NCI-H82 (cell line): ENCODE results near the gene USP7.

Experiments used
- DNase-seq: peaks from one replicate; lab custom pipeline; 2025; lab: John Stamatoyannopoulos, UW

Gene USP7

DNA sequence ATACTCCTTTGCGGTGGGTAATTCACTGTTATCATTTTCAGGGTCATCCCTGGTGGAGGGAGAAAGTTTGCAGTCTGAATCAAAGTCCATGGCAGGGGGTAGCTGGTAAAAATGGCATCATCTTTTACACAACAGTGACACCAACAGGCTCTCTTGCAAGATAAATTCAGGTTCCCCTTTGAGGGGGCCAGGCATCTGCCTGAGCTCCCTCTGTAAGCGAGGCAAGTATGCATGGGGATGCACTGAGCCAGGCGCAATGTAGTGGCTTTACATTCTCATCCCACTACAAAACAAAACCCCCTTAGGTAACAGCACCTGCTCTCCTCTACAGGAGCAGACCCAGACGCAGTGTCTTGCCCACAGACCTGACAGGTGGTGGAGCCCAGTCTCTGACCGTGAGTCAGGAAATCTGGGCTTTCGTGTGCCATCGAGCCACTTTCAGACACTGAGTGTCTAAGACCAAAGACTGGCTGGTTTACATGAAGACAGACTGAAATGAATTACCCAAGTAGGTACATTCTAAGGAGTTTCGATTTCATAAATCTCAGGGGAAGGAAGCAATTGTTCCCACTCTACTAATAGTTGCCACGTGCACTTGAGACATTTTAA is 63.9 kb downstream of the USP7 start:
- DNase-seq: no peak

DNA sequence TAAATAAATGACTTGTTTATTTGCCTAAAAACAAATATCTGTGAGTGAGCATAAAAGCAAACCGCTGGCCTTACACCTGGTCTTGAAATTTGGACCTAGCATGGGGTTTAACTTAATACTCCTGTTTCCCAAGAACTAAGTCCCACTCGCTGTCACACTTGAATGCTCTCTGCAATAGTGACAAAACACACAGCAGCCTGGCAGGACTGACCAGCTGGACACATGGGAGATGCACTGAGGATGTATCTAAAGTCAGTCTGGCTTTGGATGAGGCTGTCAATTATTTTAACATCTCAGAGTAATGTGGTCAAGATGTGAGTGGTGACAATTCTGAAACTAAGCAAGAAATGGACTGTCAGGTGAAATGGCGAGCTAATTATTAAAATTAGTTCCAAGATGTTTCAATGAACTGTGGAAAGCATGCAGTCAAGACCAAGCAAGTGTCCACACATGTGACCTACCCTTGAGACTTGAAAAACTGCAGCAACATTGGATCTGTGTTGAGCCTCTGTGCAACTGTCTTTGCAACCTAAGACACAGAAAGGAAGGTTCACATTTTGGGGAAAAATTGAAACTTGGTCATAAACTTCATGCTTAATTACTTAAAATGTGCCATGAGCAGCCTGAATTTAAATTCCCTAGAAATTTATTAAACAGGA is 64.9 kb downstream of the USP7 start:
- DNase-seq: no peak

DNA sequence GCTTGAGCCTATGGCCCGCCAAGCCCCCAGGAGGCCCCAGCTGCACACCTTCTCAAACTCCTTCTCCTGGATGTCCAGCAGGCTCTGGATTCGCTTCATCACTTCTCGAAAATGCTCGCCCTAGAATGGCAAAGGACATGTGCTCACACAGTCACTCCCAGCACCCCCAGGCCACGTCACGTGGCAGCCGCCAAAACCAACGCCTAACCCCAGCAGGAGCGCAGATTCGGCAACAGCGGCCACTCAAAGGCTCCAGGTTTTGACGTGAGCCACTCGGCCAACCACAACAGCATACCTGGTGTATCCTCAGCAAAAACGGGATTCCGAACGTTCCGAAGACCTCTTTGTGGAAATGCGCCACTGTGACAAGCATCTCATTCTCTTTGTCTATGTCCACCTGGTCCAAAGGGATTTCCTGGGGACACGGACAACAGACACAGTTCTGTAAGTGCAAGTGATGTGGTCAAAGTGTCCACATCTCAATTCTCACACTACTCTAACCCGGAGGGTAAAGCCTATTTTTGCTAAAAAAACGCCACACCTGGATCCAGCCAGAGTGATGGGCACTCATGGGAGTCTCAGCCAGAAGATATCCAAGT is 68.9 kb downstream of the USP7 start:
- DNase-seq: no peak

DNA sequence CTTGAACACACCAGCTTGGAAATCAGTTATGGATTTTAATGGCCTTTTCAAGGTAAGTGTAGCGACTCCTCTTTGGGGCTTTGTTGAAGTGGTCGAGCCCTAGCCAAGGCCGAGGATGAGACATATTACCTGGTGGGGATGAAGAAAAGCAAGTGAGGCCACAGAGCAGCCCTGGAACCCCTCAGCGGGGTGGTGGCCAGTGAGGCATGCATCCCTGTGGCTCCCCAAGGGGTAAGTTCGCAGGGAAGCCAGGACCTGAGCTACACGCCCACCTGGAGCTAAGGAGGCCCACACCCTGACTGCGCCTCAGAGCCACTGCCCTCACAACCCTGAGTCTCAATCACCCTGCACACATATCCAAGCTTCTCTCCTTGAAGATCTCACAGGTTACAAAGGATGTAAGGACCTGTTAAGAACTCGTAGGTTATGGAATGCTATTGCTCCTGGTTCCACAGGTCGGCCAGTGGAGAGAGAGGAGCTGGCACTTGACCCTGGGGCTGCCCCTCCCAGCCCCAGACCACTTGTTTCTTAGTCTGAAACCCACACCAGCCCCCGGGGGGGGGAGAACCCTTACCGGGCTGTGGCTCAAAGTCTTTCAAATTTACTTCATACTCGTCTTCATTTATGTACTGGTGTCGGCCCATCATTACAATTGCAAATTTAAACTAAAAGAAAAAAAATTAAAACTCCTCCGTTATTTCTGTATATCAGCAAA is 69.6 kb downstream of the USP7 start:
- DNase-seq: no peak

DNA sequence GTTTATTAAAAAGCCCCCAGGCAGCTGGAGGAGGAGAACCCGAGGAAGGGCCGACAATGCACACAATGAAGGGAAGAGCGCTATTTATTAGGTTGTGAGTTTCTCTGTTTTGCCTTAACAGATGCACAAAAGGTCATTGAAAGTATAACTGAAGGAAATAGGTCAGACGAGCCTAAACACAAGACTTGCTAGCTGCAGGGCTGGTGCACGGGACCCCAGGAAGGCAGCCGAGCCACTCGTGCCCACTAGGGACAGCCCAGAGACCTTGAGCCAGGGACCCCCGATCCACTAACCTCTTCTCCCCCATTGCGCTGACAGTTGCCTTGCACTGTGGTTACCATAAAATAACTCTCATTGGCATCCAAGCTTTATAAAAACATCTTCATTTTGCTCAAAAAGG is 70.3 kb downstream of the USP7 start:
- no peak for DNase-seq

DNA sequence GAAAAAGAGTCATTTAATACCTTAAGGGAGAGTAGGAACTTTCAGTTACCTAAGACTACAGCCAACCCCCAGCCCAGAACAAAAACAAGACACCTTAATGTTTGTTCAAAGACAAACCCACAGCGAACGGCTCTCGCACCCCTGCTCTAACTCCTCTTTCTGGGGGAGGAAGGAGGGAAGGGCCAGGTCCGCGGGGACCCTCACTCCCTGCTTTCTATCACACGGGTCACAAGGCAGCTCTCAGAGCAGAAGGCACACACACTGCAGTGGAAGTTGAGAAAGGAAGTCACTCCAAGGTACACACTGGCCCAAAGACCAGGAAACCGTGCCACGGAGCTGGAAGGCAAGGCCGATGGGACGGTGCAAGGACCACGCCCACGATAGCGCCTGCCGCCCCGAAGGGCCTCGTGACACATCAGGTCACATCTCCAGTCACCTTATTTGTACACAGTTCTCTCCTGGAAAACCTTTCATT is 71.6 kb downstream of the USP7 start:
- no peak for DNase-seq

DNA sequence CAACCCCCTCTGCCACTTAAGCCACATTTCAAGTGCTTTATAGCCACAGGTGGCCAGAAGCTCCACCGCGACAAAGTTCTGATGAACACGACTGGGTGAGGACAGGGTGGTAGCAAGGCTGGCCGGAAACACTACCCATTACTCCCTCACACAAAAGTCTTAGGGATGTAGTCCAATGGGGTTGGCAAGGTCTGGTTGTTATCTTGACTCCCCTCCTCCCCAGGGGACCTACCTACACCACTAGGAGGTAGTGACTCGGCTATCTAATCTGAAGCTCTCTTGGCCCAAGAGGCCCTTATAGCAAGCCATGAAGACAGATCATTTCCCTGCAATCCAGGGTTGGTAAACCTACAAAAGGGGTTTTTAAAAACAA is 73.2 kb downstream of the USP7 start:
- no peak for DNase-seq

DNA sequence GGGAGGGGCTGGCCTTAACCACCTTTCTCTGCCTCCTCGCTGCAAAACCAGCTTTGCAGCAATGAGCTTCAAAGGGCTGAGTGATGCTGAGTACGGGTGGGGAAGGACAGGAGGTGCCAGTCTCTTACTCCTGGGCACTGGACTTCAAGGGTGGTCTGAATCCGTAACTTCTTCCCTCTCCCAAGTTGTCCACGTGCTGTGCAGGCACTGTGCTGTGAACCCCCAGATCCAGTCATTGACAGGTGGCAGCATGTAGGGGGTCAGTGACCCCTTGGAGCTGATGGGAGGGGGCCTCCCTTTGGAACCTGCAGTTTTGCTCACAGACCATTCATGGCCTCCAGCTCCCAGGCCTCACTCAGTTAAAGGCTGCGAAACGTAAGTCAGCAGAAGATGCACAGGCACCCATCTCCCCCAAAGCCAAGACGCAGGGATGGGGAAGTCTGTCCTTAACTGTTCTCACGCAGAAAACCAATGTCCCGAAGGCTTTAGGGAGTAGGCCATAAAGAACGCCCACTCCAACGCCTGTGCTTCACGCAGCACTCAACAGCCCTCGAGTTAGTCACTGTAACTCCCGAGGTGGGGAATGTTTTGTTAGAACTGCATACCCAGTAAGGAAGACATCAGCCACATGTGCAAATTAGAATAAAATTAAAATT is 73.7 kb downstream of the USP7 start:
- no peak for DNase-seq

DNA sequence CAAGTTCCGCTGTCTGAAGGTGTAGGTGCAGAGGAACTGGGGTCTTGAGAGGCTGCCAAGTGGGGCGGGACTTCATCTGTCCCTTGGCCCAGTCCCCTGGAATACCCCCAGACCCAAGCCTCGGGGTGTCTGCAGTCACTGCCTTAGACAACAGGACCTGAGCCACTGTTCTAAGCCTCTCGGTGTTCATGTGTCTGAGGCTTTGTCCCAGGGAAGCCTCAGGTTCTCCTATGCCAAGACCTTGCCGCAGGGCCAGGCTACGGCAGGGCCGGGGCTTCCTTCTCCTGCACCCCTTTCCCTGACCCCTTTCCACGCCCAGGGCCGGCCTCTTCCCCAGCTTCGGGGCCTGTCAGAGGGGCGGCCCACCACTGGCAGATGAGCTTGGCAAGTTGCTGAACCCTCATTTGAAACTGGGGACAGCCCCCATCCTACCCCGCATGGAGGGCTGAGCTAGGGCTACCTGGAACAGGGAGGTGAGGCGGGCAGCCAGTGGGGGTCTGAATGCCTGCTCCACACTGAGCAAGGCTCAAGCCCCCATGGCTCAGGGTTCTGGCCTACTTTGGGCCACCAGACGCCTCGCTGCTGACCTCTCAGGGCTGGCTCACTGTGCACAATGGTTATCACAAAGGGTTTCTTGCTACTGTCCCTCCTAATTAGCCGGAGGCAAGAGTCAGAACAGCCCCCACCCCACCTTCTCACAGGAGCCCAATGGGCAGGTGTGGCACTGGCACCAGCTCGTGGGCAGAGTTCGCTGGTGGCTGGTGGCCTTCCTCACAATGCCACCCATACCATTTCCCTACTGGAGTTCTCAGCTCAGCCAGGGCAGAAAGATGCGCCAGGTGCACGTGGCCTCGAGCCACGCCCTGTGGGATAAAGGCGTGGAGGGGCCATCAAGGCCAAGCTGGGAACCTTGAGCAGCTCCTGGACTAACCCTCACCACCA is 74.5 kb downstream of the USP7 start:
- DNase-seq: no peak

DNA sequence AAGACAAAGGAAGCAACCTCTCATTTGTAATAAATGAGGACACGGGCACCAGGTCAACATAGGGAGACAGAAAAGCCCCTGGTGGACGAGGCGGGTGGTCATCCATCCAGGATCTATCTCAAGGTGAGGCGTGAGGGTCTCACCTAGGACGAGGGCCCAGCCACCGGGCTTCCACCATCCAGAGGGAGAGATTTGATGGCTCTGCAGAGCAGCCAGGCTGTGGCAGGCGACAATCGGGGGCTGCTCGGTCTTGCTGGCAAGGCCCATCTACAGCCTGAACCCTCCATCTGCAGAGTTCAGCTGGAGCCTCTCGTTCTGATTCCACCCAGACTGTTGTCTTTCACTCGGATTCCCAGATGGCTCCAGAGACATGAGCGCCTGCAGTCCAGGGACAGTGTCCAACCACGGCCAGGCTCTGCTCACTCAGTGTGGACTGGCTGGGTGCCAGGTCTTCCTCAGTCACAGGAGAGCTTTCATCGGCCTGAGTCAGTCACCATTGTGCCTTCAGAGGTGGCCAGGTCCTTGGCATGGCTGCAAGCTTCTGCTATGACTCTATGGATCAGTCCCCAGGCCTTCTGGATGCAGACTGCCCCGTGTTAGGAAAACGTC is 75.7 kb downstream of the USP7 start:
- no peak for DNase-seq

DNA sequence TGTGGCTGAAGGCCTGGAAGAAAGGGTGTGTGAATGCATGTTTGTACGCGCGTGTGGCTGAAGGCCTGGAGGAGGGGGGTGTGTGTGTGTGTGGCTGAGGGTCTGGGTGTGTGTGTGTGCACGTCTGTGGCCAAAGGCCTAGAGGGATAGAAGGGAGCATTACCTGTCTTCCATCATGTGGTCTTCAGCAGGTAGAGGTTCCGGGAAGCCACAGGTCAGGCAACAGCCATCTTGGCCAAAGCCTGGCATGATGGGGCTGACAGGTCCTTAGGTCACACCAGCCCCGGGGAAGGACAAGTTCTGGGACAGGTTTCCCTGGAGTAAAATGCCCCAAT is 76.3 kb downstream of the USP7 start:
- DNase-seq: no peak

DNA sequence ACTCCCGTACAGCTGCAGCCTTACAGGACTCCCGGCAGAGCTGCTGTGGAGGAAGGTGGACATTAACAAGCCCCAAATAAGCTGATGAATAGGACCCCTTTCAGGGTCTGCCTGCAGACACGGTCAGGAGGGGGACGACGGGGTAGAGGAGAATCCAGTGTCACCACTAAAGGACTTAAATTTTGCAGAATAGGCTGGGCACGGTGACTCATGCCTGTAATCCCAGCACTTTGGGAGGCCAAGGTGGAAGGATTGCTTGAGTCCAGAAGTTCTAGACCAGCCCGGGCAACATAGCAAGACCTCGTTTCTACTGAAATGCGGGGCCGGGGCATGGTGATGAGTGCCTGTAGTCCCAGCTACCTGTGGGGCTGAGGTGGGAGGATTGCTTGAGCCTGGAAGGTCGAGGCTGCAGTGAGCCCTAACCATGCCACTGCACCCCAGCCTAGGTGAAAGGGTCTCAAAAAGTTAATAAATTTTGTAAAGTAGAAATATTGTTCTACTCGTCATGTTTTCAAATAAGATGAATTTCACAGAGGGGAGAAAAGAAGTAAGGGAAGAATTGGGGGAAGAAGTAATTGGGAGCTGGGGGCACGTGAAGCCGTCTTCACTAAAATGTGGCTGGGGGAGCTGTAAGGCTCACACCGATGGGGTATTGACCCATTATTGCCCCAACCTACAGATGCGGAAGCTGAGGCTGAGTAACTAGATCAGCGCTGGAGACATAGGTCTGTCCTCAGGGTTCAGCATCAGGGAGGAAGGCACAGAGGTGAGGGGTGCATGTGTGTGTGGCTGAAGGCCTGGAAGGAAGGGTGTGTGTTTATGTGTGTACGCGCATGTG is 76.9 kb downstream of the USP7 start:
- DNase-seq: no peak

DNA sequence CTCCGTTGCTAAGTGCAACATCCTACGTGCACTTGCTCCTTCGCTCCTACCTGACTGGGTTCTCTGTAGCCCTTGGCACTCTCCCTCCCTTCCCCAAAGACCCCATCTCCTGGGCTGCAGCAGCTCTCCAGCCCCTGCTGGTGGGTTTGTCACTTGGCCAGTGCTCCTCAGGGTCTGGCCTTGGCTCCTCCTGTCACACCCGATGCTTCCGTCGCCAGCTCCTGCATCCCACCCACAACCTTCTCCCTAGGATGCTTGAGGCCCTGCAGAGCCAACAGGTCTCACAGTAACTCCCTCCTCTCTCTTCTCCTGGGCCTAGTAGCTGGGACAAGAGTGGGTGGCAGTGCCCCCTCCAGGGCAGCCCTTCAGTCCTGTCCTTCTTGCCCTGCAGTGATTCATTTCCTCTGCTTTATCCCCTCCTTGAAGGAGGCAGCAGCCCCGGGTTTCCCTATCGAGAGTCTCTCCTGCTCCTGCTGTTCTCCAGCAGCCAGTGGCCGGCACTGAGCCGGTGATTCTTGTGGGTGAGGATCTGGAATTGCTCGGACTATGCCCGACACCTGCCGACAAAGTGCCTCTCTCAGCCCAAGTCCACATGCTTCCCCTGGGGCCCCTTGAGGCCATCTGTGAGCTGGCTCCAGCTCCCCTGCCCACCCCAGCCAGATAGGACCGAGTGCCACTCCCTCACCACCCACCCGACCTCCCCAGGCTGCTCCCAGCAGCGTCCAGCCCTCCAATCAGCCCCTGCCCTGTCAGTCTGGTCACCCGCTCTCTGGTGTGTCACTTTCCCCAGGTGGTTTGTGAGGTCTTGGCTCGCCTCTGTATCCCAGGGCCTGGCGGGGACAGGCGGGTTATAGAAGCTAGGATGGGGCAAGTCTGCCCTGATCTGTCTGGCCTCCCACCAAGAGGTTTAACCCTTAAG is 77.8 kb downstream of the USP7 start:
- DNase-seq: peak; percentile 49

DNA sequence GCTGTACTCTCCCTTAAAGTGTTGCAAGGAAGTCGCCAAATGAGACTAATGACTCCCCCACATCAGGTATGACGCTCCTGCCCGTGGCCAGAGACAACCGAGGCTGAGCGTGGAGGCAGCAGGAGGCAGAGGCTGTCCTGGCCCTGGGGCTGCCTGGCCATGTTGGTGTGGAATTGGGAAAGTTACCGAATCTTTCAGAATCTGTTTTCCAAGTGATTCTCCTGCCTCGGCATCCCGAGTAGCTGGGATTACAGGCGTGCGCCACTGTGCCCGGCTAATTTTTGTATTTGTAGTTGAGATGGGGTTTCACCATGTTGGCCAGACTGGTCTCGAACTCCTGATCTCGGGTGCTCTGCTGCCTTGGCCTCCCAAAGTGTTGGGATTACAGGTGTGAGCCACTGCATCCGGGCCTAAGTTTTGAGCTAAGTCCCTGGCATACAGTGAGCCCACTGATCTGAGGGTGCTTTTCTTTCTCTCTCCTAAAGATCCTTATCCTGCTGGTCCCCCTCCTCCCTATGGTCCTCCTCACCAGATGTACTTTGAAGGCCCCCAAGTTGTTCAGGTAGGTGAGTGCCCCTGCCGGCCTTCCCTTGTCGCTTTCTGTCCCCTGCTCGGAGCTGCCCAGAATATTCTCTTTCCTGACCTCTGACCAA is 80.9 kb downstream of the USP7 start:
- no peak for DNase-seq

DNA sequence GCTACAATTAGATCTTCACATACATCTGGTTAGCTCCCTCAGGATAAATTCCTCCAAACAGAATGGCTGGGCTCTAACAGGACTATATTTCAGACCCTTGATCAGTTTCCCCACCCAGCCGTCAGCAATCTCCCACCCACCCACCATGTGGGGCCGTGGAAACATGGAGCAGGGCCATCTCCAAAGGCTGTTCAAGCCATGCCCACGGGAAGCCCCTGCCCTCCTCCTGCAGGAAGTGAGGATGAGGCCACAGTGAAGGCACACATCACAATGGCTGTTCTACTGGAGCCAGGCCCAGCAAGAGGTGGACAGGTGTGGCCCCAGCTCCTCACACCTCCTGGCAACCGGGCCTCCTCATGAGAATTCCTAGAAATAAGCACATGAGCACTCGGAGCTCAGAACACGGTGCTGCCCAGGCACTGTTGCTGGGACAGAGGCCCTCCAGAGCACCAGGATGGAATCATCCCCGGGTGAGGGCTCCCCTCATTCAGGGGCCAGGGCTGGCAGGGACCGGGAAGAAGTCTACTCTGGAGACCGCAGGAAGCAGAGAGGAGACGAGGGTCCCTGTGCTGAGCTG is 81.6 kb downstream of the USP7 start, which contains the start of gene LITAFD:
Gene LITAFD (plus strand): TSS at position 311 of the 577 bp plus-strand sequence. CDS start 2,005 bp downstream, outside the sequence.
- no peak for DNase-seq

DNA sequence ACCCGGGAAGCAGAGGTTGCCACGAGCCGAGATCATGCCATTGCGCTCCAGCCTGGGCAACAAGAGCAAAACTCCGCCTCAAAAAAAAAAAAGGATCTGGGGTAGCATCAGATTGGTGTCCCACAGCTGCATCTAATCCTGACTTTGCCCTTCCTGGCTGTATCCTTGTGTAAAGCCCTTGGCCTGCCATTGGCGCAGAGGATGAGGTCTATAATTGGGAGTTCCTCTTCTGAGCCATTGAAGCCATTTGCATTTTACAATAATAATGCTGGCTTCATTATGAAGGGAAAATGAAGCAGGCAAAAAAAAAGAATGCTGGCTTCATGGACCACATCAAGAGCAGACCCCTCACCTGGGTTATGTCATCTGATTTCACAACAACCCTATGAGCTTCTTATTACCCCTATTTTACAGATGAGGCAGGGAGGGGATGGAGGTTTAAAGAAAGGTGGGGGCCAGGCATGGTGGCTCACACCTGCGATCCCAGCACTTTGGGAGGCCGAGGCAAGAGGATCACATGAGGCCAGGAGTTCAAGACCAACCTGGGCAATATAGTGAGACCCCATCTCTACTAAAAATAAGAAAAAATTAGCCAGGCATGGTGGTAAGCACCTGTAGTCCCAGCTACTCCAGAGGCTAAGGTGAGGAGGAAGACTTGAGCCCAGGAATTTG is 82.7 kb downstream of the USP7 start:
- DNase-seq: no peak

DNA sequence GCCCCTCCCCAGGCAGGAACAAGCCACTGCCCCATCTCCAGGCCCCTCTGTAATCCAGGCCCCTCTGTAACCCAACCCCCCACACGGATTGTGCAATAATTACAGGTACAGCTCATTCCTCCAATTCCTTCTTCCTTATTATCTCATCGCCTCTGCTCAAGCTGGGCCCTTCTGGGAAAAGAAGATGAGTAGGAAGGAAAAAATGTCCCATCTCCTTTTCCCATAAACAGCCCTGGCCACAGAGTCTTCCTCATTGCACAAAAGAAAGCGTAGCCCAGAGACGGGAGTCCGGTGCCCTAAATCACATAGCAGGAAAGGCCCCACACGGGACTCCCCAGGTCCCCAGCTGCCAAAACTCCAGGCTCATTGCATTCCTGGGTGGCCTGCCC is 85.2 kb downstream of the USP7 start:
- DNase-seq: no peak
